HepG2 (cell line): Measurements from ENCODE around the gene MATR3. TPM values are rescaled to one million over a fixed set of nuclear protein-coding genes. Genes with fewer than 3 reads are reported as not detected.

Experiments used
- ETV5 ChIP-seq: IDR thresholded peaks from 2 replicates; pipeline ENCODE4 v1.6.1; 2018; ENCODE audit warnings: missing biosample characterization, missing genetic modification reagents, inconsistent platforms, borderline replicate concordance
- GPN1 ChIP-seq: sonication (generic); formaldehyde crosslinking; IDR thresholded peaks from 2 replicates; pipeline ENCODE4 v1.5.1; 2020; ENCODE audit warnings: missing genetic modification reagents, borderline replicate concordance
- HBP1 ChIP-seq: IDR thresholded peaks from 2 replicates; pipeline ENCODE4 v1.6.1; 2016; ENCODE audit warnings: low read depth, control low read depth
- HMGXB3 ChIP-seq: sonication (generic); formaldehyde crosslinking; IDR thresholded peaks from 2 replicates; pipeline ENCODE4 v1.4.0; 2020; ENCODE audit warnings: missing genetic modification reagents, borderline replicate concordance
- HOXA5 ChIP-seq: sonication (generic); formaldehyde crosslinking; IDR thresholded peaks from 2 replicates; pipeline ENCODE4 v1.4.0; 2020; ENCODE audit warnings: missing genetic modification reagents
- MTA1 ChIP-seq: sonication (generic); formaldehyde crosslinking; IDR thresholded peaks from 2 replicates; pipeline ENCODE4 v1.4.0; 2020; ENCODE audit warnings: missing genetic modification reagents, mild to moderate bottlenecking, borderline replicate concordance
- NPAS2 ChIP-seq: sonication (generic); formaldehyde crosslinking; IDR thresholded peaks from 2 replicates; pipeline ENCODE4 v1.8.0; 2022; ENCODE audit warnings: mild to moderate bottlenecking, missing genetic modification reagents, borderline replicate concordance
- ONECUT2 ChIP-seq: sonication (generic); formaldehyde crosslinking; IDR thresholded peaks from 2 replicates; pipeline ENCODE4 v1.4.0; 2020; ENCODE audit warnings: missing genetic modification reagents
- PTBP1 ChIP-seq: fragments of 200-400 bp; formaldehyde crosslinking; IDR thresholded peaks from 2 replicates; pipeline ENCODE4 v1.6.1; 2018; ENCODE audit warnings: low read length, low read depth; ENCODE audit not compliant: poor library complexity, severe bottlenecking
- SOX5 ChIP-seq: IDR thresholded peaks from 2 replicates; pipeline ENCODE4 v1.6.1; 2016; ENCODE audit warnings: borderline replicate concordance
- SRSF4 ChIP-seq: fragments of 200-400 bp; formaldehyde crosslinking; IDR thresholded peaks from one replicate; pipeline ENCODE4 v1.6.1; 2018; ENCODE audit warnings: mild to moderate bottlenecking, low read depth, low read length, moderate library complexity; ENCODE audit not compliant: poor library complexity, severe bottlenecking
- ZNF326 ChIP-seq: sonication (generic); formaldehyde crosslinking; IDR thresholded peaks from 2 replicates; pipeline ENCODE4 v1.4.0; 2020; ENCODE audit warnings: missing genetic modification reagents, borderline replicate concordance
- ZNF660 ChIP-seq: sonication (generic); formaldehyde crosslinking; IDR thresholded peaks from 2 replicates; pipeline ENCODE4 v1.5.1; 2020; ENCODE audit warnings: mild to moderate bottlenecking, low read depth, missing genetic modification reagents, borderline replicate concordance
- ZNF737 ChIP-seq: sonication (generic); formaldehyde crosslinking; IDR thresholded peaks from 2 replicates; pipeline ENCODE4 v1.5.0; 2020; ENCODE audit warnings: missing genetic modification reagents, mild to moderate bottlenecking, borderline replicate concordance
- ZNF883 ChIP-seq: sonication (generic); formaldehyde crosslinking; IDR thresholded peaks from 2 replicates; pipeline ENCODE4 v1.5.1; 2020; ENCODE audit warnings: mild to moderate bottlenecking, missing genetic modification reagents; ENCODE audit errors: not compliant biosample characterization
- polyA plus RNA-seq, 8 experiments: library from polyadenylated mRNA; depleted of rRNA in 3 of 8; stranded (reverse) in 7 of 8; unstranded in 1 of 8; fragments of >200 nt; fragmentation: Illumina TruSeq in 4 of 8; extraction: Trizol in 4 of 8; gene quantifications; 2 replicates each; pipeline versions ENCODE4 v1.2.1 to v1.2.3, GENCODE V29; 2011 to 2016; ENCODE audit warnings: low read depth in 4 of 8, missing spikeins in 1 of 8, mixed read lengths in 1 of 8; ENCODE audit not compliant: insufficient read depth in 1 of 8
- total RNA-seq, 5 experiments: library from RNA; depleted of rRNA; stranded (reverse); fragments of >200 nt; fragmentation: Illumina TruSeq; extraction: Trizol; gene quantifications; 2 replicates each; pipeline ENCODE4 v1.2.3, GENCODE V29; 2016; ENCODE audit warnings: low read depth in 1 of 5

Gene MATR3
- total and polyA plus RNA-seq, 2 of the 13 experiments (the other 11 are each of a cell fraction or from before 2014, with no cell fraction given), result 94.2 to 341 TPM

- no peak for TF ChIP-seq MTA1 (CRISPR knock-in tag)
- peak; percentile 56 for TF ChIP-seq SOX5 (CRISPR knock-in tag)
- TF ChIP-seq ZNF737 (CRISPR knock-in tag), result no peak
- no peak for TF ChIP-seq ZNF326 (CRISPR knock-in tag)
- no peak for TF ChIP-seq ONECUT2 (CRISPR knock-in tag)
- TF ChIP-seq HMGXB3 (CRISPR knock-in tag), result no peak
- no peak for TF ChIP-seq NPAS2 (CRISPR knock-in tag)
- TF ChIP-seq GPN1 (CRISPR knock-in tag), result no peak
- peak; percentile 84 for TF ChIP-seq HOXA5 (CRISPR knock-in tag)
- no peak for TF ChIP-seq ZNF660 (CRISPR knock-in tag)
- TF ChIP-seq HBP1 (CRISPR knock-in tag), result no peak; the same call in 1 of the 2 replicates
- TF ChIP-seq SRSF4, result no peak
- no peak for TF ChIP-seq PTBP1
- TF ChIP-seq ETV5, result peak; percentile 7; the same call in 1 of the 2 replicates
- no peak for TF ChIP-seq ZNF883 (CRISPR knock-in tag)
Measured at GRCh38 chr5:139293507-139294373, at the start of gene MATR3 (continued).
